ENCODE results near the gene LDLRAD4. TPM values are rescaled to one million over a fixed set of nuclear protein-coding genes. Genes with fewer than 3 reads are reported as not detected.

LDLRAD4 gene
- total and polyA plus RNA-seq, 11 donors = 10.4 to 44.0 (median 29.6) TPM

DNA sequence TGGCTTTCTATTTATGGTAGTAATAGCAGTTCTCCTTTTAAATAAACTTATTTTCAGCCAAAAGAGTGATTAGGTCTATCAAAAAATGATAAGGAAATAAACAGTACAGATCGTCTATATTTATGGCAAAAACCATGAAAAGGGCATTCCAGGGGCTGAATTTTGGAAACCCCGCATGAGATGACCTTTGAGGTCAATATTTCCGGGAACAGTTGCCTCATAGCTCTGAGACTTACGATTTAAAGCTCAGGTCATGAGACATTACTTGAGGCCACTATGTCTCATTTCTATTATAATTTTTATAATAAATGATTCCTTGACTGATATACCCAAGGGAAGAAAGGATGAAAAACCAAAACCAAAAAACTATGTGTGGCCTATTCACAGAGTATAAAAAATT, 101.1 kb downstream of the LDLRAD4 start:
- no peak overlapping the region for H3K4me3 ChIP-seq
- no peaks in the 10 kb centered on the region for H3K36me3 ChIP-seq
- intact Hi-C loops (cut with DNase I) = no loop called here
- H3K4me1 ChIP-seq = peaks cover 0 to 28% (median 9%) of the 10 kb centered on the region in 12 donors
- DNase-seq = no peak
- H3K9me3 ChIP-seq = peaks cover 0 to 23% (median 8%) of the 10 kb centered on the region in 12 donors
- peak in 1 of 4 donors; percentile 38 for ATAC-seq
- WGBS, 4 donors = 44 to 58% (median 45%) methylated on average over 4 of the region's 4 CpGs
- no peaks in the 10 kb centered on the region for H3K27me3 ChIP-seq
- TF ChIP-seq, protein P1, sequence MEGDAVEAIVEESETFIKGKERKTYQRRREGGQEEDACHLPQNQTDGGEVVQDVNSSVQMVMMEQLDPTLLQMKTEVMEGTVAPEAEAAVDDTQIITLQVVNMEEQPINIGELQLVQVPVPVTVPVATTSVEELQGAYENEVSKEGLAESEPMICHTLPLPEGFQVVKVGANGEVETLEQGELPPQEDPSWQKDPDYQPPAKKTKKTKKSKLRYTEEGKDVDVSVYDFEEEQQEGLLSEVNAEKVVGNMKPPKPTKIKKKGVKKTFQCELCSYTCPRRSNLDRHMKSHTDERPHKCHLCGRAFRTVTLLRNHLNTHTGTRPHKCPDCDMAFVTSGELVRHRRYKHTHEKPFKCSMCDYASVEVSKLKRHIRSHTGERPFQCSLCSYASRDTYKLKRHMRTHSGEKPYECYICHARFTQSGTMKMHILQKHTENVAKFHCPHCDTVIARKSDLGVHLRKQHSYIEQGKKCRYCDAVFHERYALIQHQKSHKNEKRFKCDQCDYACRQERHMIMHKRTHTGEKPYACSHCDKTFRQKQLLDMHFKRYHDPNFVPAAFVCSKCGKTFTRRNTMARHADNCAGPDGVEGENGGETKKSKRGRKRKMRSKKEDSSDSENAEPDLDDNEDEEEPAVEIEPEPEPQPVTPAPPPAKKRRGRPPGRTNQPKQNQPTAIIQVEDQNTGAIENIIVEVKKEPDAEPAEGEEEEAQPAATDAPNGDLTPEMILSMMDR (IDR thresholded peaks at IDR 0.05) = no peak
- TF ChIP-seq POLR2A (IDR thresholded peaks at IDR 0.05) = no peak
- peak overlapping the region in 5 of 12 donors; percentile 31 to 61 (median 54) for H3K27ac ChIP-seq

DNA sequence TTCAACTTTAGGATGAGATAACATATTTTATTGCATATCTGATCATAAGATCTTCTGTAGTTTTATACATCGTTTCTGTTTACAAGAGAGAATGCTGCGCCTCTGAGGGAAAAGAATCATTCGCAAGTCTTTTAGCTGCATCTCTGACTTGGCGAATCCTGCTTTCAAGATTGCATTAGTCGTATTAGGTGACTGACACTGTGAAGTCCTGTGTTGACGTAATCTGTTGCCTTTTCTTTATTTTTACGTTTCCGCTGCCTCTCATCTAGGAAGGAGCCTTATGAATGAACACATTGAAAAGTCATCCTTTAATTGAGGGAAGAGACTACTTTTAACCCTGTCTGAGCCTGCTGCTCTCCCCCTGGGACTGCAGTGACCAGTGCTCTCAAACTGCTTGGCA, 101.5 kb downstream of the LDLRAD4 start:
- Histone ChIP-seq H3K27me3 (no peaks in the 10 kb centered on the region), H3K9me3 (peaks cover 0 to 18% (median 8%) of the 10 kb centered on the region in 12 donors), H3K4me1 (peaks cover 0 to 28% (median 9%) of the 10 kb centered on the region in 12 donors), H3K27ac (peak overlapping the region in 3 of 12 donors; percentile 11 to 58 (median 54)), H3K36me3 (no peaks in the 10 kb centered on the region), H3K4me3 (no peak overlapping the region)
- TF ChIP-seq, protein P1 (IDR thresholded peaks at IDR 0.05) = no peak
- intact Hi-C loops (cut with DNase I) = no loop called here
- no peak for ATAC-seq
- WGBS, 4 donors = 72 to 83% (median 77%) methylated on average over 8 of the region's 8 CpGs
- no peak for DNase-seq

DNA sequence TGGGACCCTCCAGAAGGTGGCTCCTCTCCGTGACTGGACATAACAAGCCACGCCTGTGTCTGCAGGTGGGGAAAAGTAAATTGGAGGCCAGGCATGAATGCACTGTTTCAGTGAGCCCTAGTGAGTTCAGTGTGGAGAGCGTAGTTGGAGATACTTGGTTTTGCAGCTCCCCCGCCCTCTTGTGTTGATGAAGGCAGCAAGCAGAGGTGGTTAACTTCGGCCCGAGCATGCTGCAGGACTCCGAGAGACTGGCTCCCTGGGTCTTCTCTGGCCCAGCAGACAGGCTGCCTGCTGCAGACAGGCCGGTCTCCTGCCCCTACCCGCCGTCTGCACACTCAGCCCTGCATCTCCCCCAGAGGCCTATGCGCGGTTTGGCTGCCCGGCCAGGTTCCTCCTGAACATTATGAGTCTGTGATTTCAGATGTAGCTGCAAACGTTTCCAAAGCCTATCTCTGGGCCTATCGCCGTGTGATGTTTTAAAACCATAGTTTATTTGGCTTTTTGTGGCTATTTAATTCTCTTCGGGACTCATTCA, 102.4 kb downstream of the LDLRAD4 start:
- H3K4me1 ChIP-seq = peaks cover 0 to 28% (median 9%) of the 10 kb centered on the region in 12 donors

DNA sequence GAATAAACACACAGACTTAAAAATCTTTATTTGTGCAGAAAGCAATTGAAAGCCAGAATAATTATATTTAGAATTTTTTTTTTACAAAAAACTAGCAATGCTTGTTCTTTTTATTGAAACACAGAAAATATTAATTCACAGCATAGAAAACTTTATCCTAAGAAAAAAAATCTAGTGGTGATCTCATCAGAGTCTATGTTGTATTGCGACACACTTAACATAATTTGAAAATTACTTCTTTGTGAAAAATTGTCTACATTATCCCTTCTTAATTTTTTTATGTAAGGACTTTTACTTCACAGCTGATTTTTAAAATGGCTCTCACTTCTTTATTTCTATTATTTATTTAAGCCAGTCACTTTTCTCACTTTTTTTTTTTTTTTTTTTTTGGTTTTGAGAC, 103.4 kb downstream of the LDLRAD4 start:
- Histone ChIP-seq H3K9me3 (peaks cover 0 to 2% (median 0%) of the 10 kb centered on the region in 12 donors), H3K4me3 (no peak overlapping the region), H3K36me3 (peaks cover 0 to 3% (median 0%) of the 10 kb centered on the region in 9 donors), H3K27me3 (no peaks in the 10 kb centered on the region), H3K27ac (no peak overlapping the region), H3K4me1 (peaks cover 0 to 28% (median 9%) of the 10 kb centered on the region in 12 donors)
- ATAC-seq (no peak), DNase-seq (no peak)
- intact Hi-C loops (cut with DNase I) = no loop called here
- TF ChIP-seq, protein P1 (IDR thresholded peaks at IDR 0.05) = no peak
- no peak for TF ChIP-seq POLR2A (IDR thresholded peaks at IDR 0.05)
- 0 to 95% (median 46%) methylated on average over 1 of the region's 1 CpG for WGBS, 4 donors

More for the DNA sequence above, 102.4 kb downstream of the LDLRAD4 start:
- ATAC-seq = peak in 1 of 4 donors; percentile 11
- TF ChIP-seq, protein P1 (IDR thresholded peaks at IDR 0.05) = no peak
- TF ChIP-seq POLR2A (IDR thresholded peaks at IDR 0.05) = no peak
- no peak overlapping the region for H3K4me3 ChIP-seq
- peaks cover 0 to 10% (median 4%) of the 10 kb centered on the region in 12 donors for H3K9me3 ChIP-seq
- DNase-seq = no peak
- no peak overlapping the region for H3K27ac ChIP-seq
- intact Hi-C loops (cut with DNase I) = no loop called here
- no peaks in the 10 kb centered on the region for H3K27me3 ChIP-seq
- H3K36me3 ChIP-seq = peaks cover 0 to 3% (median 0%) of the 10 kb centered on the region in 9 donors
- 86 to 93% (median 91%) methylated on average over 17 of the region's 17 CpGs for WGBS, 4 donors
